GM12801 (cell line): ENCODE measurements around the gene DHPS.

Experiments
- CTCF ChIP-seq: IDR thresholded peaks from one replicate; pipeline ENCODE4 v1.5.1; 2011; ENCODE audit warnings: control low read depth; ENCODE audit not compliant: insufficient read length; ENCODE audit errors: extremely low read depth

The DHPS gene

GRCh38 chr19:12689012-12689411 lies 7.3 kb upstream of the DHPS start:
- TF ChIP-seq CTCF, result no peak

GRCh38 chr19:12687496-12688196 lies 6.0 kb upstream of the DHPS start, which contains the start of gene GNG14:
GNG14 (plus strand) TSS chr19:12687998; CDS start chr19:12688049, 51 bp downstream.
- TF ChIP-seq CTCF, result no peak

GRCh38 chr19:12685831-12686230 lies 4.2 kb upstream of the DHPS start:
- no peak for TF ChIP-seq CTCF

- TF ChIP-seq CTCF, result no peak
Measured at GRCh38 chr19:12680034-12680433, 1.6 kb downstream of the DHPS start.

GRCh38 chr19:12676928-12677327 lies 4.8 kb downstream of the DHPS start:
- TF ChIP-seq CTCF, result no peak

GRCh38 chr19:12676384-12676792 lies 5.3 kb downstream of the DHPS start:
- TF ChIP-seq CTCF, result no peak

GRCh38 chr19:12675940-12676339 lies 5.7 kb downstream of the DHPS start:
- TF ChIP-seq CTCF, result no peak
